ENCODE measurements around the gene PCDH9.

Gene PCDH9

GRCh38 chr13:66414066-66414800 is 815.9 kb downstream of the PCDH9 start:
- TF ChIP-seq SIN3A (IDR thresholded peaks at IDR 0.05; ENCODE audit: borderline replicate concordance, insufficient read depth, low read length) (no peak), POLR2AphosphoS5 (IDR thresholded peaks at IDR 0.05; ENCODE audit: low read depth, low read length) (no peak), FOXP2 (optimal IDR thresholded peaks at IDR 0.05; ENCODE audit: borderline replicate concordance, extremely low read depth, extremely low read length, insufficient read depth) (no peak), TAF1 (IDR thresholded peaks at IDR 0.05; ENCODE audit: borderline replicate concordance, insufficient read depth, low read length) (no peak)
- TF ChIP-seq, protein P1, sequence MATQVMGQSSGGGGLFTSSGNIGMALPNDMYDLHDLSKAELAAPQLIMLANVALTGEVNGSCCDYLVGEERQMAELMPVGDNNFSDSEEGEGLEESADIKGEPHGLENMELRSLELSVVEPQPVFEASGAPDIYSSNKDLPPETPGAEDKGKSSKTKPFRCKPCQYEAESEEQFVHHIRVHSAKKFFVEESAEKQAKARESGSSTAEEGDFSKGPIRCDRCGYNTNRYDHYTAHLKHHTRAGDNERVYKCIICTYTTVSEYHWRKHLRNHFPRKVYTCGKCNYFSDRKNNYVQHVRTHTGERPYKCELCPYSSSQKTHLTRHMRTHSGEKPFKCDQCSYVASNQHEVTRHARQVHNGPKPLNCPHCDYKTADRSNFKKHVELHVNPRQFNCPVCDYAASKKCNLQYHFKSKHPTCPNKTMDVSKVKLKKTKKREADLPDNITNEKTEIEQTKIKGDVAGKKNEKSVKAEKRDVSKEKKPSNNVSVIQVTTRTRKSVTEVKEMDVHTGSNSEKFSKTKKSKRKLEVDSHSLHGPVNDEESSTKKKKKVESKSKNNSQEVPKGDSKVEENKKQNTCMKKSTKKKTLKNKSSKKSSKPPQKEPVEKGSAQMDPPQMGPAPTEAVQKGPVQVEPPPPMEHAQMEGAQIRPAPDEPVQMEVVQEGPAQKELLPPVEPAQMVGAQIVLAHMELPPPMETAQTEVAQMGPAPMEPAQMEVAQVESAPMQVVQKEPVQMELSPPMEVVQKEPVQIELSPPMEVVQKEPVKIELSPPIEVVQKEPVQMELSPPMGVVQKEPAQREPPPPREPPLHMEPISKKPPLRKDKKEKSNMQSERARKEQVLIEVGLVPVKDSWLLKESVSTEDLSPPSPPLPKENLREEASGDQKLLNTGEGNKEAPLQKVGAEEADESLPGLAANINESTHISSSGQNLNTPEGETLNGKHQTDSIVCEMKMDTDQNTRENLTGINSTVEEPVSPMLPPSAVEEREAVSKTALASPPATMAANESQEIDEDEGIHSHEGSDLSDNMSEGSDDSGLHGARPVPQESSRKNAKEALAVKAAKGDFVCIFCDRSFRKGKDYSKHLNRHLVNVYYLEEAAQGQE (IDR thresholded peaks at IDR 0.05; ENCODE audit: insufficient read depth in 1 of 2, low read depth in 2 of 2, low read length in 2 of 2): no peak

- TF ChIP-seq, protein P1 (IDR thresholded peaks at IDR 0.05; ENCODE audit: insufficient read depth in 1 of 2, low read depth in 2 of 2, low read length in 2 of 2): no peak
- TF ChIP-seq POLR2AphosphoS5 (IDR thresholded peaks at IDR 0.05; ENCODE audit: low read depth, low read length) (no peak), TAF1 (IDR thresholded peaks at IDR 0.05; ENCODE audit: borderline replicate concordance, insufficient read depth, low read length) (no peak), FOXP2 (optimal IDR thresholded peaks at IDR 0.05; ENCODE audit: borderline replicate concordance, extremely low read depth, extremely low read length, insufficient read depth) (no peak), SIN3A (IDR thresholded peaks at IDR 0.05; ENCODE audit: borderline replicate concordance, insufficient read depth, low read length) (no peak)
Measured at GRCh38 chr13:66410314-66410713, 819.8 kb downstream of the PCDH9 start.

GRCh38 chr13:66409542-66409941 is 820.6 kb downstream of the PCDH9 start:
- TF ChIP-seq TAF1 (IDR thresholded peaks at IDR 0.05; ENCODE audit: borderline replicate concordance, insufficient read depth, low read length) (no peak), POLR2AphosphoS5 (IDR thresholded peaks at IDR 0.05; ENCODE audit: low read depth, low read length) (no peak), SIN3A (IDR thresholded peaks at IDR 0.05; ENCODE audit: borderline replicate concordance, insufficient read depth, low read length) (no peak), FOXP2 (optimal IDR thresholded peaks at IDR 0.05; ENCODE audit: borderline replicate concordance, extremely low read depth, extremely low read length, insufficient read depth) (no peak)
- TF ChIP-seq, protein P1 (IDR thresholded peaks at IDR 0.05; ENCODE audit: insufficient read depth in 1 of 2, low read depth in 2 of 2, low read length in 2 of 2): no peak

DNA sequence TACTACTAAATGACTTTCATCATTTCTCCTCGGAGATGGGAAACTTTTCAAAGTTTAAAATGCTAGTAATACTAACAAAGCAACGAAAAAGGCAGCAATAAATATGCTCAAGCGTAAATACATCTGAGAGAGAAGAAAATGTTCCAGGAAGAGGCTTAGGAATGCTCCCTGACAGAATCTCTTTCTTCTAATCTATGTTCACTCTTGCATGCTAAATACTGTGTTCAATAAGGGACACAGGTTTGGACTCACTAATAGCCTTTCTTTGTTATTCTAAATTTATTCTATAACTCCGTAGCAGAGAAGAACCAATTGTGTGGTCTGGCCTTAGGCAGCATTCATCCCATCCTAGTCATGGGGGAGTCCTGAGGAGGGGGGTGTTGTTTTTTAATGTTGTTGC is 823.0 kb downstream of the PCDH9 start:
- TF ChIP-seq, protein P1 (IDR thresholded peaks at IDR 0.05; ENCODE audit: insufficient read depth in 1 of 2, low read depth in 2 of 2, low read length in 2 of 2): no peak
- TF ChIP-seq FOXP2 (optimal IDR thresholded peaks at IDR 0.05; ENCODE audit: borderline replicate concordance, extremely low read depth, extremely low read length, insufficient read depth) (no peak), TAF1 (IDR thresholded peaks at IDR 0.05; ENCODE audit: borderline replicate concordance, insufficient read depth, low read length) (no peak), POLR2AphosphoS5 (IDR thresholded peaks at IDR 0.05; ENCODE audit: low read depth, low read length) (no peak), SIN3A (IDR thresholded peaks at IDR 0.05; ENCODE audit: borderline replicate concordance, insufficient read depth, low read length) (no peak)
